Skeletal muscle cell (primary cell): ENCODE measurements around the gene CYBB.
"Not testable (repeated sequence)": the region's sequence is repeated elsewhere in the genome, so short reads cannot be mapped to it uniquely, and the experiment has no call there.

Experiments used
- DNase-seq: peaks from one replicate; pipeline ENCODE4 v3.0.0-alpha.2; 2010; ENCODE audit warnings: low read depth
- H3K4me3 ChIP-seq: 2 replicates; pipeline ENCODE4 v1.5.1; 2011; ENCODE audit warnings: low read depth, mild to moderate bottlenecking, control low read depth, low read length, moderate library complexity

Gene CYBB

DNA sequence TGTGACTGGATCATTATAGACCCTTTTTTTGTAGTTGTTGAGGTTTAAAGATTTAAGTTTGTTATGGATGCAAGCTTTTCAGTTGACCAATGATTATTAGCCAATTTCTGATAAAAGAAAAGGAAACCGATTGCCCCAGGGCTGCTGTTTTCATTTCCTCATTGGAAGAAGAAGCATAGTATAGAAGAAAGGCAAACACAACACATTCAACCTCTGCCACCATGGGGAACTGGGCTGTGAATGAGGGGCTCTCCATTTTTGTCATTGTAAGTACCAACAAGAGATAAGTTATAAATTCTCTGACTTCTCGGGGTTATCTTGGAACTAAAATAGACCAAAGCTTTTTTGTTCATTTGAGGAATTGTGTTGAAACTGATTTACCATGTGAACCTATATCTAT is at the start of gene CYBB:
Gene CYBB, plus strand, starts transcription at position 203 of the 400 bp plus-strand sequence. Its CDS starts 19 bp downstream, at position 222.
- no peak within 1 kb of the TSS for H3K4me3 ChIP-seq
- no peak for DNase-seq

DNA sequence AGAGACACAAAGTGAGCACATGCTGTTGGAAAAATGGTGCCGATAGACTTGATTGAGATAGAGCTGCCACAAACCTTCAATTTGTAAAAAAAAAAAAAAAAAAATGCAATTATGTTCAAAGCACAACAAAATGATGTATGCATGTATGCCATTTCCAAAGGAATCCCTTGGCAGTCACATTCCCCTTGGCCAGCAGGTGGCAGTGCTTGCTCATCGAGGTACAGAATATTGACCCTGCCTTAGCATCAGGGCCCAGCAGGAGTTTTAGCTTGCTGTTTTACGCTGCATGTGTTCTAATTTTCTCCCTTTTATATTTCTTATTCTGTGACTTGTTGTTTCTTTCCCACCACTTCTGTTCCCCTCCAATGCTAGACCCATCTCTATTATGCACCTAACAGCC is 34.5 kb upstream of the CYBB start:
- no peak overlapping the region for H3K4me3 ChIP-seq
- peak; percentile 11 for DNase-seq

DNA sequence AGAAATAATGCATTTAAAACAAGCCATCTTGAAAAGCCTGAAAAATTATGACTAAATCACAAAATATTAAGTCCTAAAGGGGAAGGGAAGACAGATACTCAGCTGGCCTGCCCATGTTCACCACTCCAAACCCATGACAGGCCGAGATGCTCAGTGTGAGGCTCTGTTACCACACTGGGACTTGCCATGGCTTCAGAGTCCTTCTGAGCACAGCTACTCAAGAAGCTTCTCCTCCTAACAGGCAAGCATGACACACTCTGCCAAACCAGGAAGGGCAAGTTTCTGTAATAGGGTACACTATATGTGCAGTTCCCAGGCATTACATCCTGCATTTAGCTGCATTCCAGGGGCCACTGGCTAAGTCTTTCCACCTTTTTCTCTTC is 34.0 kb upstream of the CYBB start:
- H3K4me3 ChIP-seq = no peak overlapping the region
- no peak for DNase-seq

DNA sequence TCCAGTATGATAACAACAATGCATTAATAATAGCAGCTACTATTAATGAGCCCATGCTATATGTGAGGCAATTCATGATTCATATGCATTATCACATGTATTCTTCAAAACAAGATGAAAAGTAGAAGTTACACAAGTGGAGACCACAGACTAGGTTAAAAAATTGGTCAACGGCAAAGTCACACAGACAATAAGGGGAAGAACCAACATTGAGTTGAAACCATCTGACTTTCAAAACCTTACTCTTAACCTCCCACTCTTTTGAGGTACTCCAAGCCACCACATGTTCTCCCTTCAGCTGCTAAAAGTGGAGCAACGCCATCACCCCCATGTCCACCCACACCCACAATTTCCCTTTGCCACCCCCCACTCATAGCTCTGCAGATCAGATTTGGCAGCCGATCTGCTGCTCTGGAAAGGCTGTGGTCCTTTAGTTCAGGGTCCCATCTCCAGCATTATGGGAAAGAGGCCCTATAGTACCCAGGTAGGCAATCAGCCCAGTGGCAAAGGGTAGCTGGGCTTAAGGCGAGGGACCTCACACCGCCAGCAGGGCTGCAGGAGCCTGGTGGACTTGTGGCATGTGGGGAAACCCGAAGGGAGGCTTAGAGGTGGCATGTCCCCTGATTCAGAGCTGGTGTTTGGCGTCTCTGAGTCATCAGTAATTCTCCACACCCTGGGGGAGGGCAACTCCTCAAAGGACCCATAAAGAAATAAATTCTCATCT is 33.5 kb upstream of the CYBB start:
- DNase-seq = no peak
- H3K4me3 ChIP-seq = no peak overlapping the region

DNA sequence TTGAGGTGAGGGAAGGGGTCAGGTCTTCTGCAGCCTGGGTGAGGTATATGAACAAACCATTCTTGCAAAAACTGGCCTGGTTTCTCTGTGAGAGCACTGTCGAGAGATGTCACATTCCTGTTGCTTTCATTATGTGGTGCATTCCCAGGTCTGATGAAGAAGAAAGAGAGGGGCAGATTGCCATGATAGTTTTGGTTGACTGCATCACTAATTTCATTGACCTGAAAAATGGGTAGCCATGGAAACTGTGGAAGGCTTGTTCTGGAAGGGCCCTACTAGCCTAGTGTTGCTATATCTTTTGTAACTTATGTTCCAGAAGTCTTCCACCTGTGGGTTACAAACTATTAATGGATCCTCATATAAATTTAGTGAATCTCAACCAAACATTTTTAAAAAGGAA is 32.9 kb upstream of the CYBB start:
- DNase-seq = no peak
- no peak overlapping the region for H3K4me3 ChIP-seq

DNA sequence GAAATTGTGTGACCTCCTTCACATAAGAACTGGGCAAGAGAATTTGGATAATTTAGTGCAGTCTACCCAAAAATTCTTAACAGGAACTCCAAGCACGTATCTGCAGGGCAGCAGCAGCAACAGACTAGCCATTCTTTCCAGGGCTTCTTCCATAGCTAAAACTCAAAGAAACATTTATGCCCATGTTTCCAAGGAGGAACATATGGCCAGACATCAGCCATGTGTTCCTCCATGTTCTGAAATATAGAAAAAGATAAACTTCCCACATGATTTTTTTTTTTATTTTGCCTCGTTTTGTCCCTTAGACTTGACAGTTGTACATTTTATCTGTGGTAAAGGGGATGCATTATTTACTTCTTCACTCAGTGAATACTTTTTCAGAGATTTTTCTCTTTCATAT is 27.6 kb upstream of the CYBB start:
- H3K4me3 ChIP-seq = no peak overlapping the region
- DNase-seq = no peak

DNA sequence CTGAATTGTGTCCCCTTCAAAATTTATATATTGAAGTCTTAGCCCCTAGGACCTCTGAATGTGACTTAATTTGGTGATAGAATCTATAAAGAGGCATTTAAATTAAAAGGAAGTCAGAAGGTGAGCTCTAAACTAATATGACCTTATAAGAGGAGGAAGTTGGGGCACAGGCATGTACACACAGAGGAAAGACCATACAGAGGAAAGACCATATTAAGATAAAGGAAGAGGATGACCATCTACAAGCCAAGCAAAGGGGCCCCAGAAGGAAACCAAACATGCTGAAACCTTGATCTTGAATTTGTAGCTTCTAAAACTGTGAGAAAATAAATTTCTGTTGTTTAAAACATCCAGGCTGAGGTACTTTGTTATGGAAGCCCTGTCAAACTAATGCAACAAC is 26.9 kb upstream of the CYBB start:
- no peak overlapping the region for H3K4me3 ChIP-seq
- no peak for DNase-seq

DNA sequence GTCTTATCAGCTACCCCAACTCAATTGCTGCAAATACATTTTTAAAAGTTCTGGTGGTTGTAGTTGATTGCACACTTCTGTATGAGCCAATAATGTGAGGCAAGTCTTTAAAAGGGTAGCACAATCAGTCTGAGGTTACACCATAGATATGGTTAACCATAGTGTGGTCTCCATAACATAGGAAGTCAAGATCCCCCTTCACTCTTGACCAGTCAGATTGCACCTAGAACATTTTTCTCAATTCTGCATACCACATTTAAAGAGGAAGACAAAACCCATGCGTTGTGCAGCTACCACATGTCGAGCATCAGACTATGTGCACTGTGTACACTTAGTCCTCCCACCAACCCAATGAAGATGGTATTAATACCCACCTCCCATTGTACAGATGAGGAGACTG is 26.5 kb upstream of the CYBB start:
- no peak overlapping the region for H3K4me3 ChIP-seq

DNA sequence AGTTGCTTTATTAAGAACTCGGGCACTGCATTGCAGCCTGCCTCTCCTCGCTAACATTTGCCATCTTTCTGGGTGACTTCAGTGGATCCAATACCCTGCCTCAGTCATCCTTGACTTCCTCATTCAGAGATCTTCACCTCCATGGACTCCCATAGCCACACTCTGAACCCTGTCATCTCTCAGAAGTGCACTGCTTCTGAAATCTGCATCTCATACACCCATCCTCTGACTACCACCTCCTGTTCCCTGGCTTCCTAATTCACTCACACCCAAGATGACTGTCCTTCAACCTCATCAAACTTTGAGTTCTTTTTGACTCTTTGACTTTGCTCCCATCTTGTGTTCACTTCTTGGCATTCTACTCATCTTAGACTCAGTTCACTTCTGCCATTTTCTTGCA is 25.3 kb upstream of the CYBB start:
- no peak overlapping the region for H3K4me3 ChIP-seq
- DNase-seq = no peak

More for the DNA sequence above, 26.5 kb upstream of the CYBB start:
- no peak for DNase-seq

DNA sequence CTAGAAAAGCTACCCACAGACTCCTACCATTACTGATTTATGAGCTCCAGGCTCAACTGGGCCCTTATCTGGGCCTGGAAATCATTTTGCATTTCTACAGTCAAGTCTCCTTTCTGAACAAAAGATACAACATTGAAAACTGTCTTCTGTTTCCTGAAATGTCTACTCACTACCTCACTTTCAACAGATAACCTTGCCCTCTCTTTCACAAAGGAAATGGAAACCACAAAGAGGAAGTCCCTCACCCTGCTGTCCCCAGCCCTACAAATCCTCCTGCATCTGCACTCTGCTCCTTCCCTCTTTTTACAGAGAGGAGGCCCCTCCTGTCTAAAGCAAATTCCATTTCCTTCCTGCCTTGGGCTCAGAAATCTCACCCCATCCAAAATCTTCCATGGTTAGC is 24.8 kb upstream of the CYBB start:
- DNase-seq = no peak
- H3K4me3 ChIP-seq = no peak overlapping the region

DNA sequence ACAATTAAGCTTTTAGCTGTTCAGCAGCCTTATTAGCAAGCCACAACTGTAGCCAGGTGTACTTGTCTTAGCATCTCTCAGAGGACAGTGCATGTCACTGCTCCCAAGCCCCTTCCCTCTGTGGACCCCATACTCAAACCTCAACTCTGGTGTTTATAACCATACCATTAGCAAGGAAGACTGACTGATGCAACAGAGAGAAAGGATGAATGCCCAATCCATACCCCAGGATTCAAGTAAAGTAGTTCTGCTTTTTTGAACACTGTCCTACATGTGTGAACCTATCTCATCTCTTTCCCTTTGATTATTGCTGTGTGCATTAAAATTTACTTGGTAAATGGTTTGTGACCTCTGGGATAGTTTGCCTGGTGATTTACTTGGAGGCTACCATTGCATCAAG is 22.8 kb upstream of the CYBB start:
- DNase-seq = no peak
- H3K4me3 ChIP-seq = no peak overlapping the region

DNA sequence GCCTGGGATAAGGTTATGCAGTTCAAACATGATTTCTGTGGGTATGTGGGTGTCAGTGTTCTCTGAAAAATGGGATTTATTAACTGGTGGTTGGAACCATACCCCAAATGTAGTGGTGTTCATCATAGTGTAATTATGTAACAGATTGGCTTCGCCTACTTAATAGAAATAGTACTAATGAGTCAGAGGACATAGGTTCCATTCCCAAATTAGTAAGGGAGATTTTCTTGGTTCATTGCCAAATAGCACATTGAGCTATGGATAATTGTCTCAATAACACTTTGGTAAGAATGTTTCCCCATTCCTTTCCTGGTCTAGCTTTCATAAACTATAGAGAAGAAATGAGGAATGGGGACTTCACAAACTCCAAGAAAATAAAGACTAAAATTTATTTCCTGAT is 20.5 kb upstream of the CYBB start:
- H3K4me3 ChIP-seq = no peak overlapping the region
- no peak for DNase-seq

DNA sequence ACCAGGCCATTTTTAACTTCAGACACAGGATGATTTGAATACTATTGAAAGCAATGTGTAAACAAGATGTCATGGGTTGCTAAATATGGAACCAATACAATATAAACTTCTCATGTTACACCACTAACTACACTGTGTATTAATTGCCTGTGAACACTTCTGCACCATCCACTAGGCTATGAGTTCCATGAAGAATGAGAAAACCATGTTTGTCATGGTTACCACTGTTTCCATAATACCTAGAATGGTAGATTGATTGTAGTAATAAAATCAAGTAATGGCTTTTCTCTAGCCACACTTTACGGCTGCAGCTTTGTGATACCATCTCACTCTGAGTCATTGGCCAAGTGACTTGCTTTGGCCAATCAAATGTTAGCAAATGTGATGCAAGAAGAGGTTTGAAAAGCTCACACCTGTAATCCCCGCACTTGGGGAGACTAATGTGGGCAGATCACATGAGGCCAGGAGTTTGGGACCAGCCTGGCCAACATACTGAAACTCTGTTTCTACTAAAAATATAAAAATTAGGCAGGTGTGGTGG is 19.9 kb upstream of the CYBB start:
- DNase-seq = no peak
- no peak overlapping the region for H3K4me3 ChIP-seq

DNA sequence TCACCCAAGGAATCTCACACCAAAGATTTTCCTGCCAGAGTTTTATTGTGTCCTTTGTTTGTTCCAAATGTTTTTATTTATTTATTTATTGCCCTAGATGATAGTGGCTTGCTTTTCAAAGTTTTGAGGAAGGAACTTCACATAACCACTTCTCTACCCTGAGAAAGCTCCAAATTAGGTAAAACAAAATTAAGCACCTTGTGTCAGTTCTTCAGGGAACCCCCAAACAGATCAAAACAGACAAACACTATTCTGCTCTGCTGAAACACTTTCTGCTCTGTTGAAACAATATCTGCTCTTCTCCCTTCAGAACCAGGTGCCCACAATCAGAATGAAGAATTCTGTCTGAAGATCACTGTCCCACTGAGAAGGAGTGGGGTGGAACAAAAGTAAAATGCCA is 16.5 kb upstream of the CYBB start:
- H3K4me3 ChIP-seq = no peak overlapping the region
- DNase-seq = no peak

DNA sequence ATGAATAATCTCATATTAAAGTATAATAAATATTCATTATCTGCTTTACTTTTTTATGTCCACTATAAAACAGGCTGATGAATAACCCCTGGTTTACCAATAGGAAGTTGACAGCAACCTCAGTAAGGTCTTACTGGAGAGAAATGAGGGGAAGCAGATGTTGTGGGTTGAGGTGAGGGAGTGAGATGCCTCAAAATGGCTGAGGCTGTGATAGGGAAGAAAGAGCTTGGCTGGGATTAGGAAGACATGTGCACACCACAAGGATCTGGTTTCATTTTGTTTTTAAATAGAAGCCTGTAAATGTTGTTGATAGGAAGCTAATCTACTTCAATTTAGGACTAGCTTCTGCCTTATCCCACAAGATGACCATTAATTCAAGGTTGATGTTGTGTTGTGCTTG is 14.4 kb upstream of the CYBB start:
- no peak for DNase-seq
- no peak overlapping the region for H3K4me3 ChIP-seq

DNA sequence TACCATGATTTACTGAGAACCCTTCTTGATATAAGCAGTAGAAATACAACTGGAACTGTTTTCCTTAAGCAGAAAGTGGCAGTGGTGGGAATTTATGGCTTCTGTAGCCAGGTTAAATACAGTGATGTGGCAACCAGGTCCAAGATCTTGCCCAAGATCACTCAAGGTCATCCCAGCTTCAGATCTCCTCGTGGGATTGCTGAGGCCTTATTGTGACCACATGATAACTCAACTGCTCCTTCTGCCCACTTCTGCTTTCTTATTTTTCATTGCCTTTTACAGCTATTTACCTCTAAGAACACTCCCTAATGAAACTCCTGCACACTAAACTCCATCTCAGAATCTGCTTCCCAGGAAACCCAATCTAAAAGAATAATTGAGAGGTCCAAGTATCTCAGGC is 12.4 kb upstream of the CYBB start:
- no peak for DNase-seq
- H3K4me3 ChIP-seq = no peak overlapping the region

DNA sequence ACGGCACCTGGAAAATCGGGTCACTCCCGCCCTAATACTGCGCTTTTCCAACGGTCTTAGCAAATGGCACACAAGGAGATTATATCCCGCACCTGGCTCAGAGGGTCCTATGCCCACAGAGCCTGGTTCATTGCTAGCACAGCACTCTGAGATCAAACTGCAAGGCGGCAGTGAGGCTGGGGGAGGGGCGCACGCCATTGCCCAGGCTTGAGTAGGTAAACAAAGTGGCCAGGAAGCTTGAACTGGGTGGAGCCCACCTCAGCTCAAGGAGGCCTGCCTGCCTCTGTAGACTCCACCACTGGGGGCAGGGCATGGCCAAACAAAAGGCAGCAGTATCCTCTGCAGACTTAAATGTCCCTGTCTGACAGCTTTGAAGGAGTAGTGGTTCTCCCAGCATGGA is 11.0 kb upstream of the CYBB start:
- DNase-seq, H3K4me3 ChIP-seq: not testable (repeated sequence)

DNA sequence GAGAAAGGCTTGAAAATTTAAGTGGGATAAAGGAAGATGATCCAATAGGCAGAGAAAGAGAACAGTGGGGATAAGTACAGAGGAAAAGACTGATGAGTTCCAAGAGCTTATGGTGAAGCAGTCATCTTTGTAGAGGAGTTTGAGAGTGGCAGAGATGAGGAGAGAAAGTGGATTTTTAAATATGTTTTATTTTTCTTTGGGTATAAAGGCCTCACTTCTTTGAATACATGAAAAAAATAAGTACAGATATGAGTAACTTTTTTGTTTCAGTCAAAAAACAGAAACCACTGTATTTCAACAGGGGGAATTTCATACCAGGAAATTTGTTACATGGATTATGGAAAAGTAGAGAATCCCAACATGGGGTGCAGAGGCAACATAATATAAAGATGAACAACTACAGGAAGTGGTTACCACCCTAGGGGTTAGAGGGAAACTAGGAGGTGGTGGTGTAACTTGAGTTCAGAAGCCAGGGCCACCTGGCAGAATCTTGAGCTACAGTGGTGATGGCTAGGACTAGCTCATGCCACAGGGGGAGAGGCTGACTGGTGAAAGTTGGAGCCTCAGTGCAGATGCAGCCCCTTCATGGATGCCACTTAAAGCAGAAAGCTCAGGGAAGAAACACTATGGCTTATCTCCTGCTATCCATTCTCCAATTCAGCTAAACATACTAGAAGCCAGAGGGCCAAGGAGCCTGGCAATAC is 3.4 kb upstream of the CYBB start:
- no peak for DNase-seq
- no peak overlapping the region for H3K4me3 ChIP-seq

DNA sequence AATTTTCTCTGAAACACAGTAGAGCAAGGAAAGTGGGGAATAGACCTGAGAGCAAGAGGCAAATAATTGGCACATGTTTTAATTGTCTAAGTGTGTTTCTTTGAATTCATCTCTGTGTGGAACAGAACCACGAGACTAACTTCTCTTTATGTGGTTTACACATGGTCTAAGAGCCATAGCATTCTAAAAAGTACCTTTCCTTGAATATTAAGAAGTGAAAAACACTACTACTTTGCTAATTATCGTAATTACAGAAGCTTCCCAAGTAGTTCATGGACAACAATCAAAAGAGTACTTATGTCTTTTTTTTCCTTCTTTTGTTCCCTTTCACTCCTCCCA is 2.9 kb upstream of the CYBB start:
- DNase-seq = no peak
- no peak overlapping the region for H3K4me3 ChIP-seq

DNA sequence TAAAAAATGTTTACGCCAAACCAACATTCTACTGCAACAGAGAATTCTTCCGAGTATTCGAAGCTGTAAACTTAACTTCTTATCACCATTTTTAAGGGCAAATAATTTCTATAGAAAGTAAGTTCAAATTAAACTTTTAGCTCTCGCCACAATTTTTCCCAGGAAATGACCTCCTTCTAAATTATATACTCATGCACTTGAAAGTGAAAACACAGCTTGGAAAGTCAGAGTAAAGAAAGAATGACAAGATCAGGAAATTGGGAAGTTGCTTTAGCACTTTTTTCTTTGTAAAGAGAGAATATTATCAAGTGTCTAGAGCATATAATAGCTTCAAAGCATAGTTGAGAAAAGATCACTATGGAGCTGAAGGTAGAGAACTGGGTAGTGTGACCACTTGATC is 1.2 kb downstream of the CYBB start:
- no peak overlapping the region for H3K4me3 ChIP-seq
- DNase-seq = no peak

DNA sequence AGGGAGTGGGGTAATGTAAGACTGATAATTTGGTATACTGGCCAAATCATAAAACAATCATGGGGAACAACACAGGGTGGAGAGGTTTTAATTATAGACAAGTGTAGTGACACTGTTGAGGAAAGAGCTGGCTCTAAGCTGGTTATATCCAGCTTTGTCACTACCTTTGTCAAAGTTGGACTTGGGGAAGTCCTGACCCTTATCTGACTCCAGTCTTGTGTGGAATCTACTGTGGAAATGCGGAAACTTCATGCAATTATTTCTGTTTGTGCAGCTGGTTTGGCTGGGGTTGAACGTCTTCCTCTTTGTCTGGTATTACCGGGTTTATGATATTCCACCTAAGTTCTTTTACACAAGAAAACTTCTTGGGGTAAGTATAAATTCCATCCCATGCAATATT is 2.0 kb downstream of the CYBB start:
- DNase-seq = no peak
- no peak overlapping the region for H3K4me3 ChIP-seq
